Measurements from ENCODE around the gene WNT7A.

WNT7A gene

GRCh38 chr3:13846716-13847570 is 32.9 kb downstream of the WNT7A start:
- DNase-seq (ENCODE audit: low spot score) = no peak
- FAIRE-seq = no peak

DNA sequence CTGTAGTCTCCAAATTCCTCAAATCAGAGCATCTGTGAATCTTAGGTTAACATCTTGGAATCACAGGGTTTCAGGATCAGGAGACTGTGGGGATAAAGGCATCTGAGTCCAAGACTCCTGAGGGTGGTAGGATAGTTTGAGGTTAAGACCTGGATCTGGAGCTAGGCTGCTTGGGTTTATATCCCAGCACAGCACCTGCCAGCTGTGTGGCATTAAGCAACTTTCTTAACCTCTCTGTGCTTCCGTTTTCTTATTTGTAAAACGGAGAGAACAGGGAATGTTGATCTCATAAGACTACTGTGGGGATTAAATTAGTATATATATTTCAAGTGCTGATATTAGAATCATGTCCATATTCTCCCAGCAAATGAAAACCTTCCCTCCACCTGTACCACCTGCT is 33.6 kb downstream of the WNT7A start:
- no peak for FAIRE-seq
- no peak for DNase-seq (ENCODE audit: low spot score)

- FAIRE-seq = no peak
- DNase-seq (ENCODE audit: low spot score) = no peak
Measured at GRCh38 chr3:13845806-13846205, 34.1 kb downstream of the WNT7A start.

DNA sequence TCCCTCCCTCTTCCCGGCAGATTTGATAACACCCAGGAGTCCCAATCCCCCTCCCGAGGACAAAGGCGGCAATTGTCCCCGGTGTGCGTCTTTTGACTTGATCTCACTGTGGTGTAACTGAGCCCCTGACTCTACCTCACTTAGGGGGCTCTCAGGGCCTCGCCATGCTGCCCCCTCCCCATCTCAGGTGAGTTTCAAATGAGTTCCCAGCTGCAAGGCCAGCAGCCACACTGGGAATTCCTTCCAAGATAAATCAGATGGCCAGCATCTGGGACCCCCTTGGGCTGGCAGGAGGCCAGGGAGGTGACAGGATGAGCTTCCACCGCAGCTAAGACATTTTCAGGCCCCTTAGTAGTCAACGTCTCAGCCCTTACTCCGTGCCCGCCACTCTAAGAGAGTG is 35.0 kb downstream of the WNT7A start:
- no peak for DNase-seq (ENCODE audit: low spot score)
- no peak for FAIRE-seq

DNA sequence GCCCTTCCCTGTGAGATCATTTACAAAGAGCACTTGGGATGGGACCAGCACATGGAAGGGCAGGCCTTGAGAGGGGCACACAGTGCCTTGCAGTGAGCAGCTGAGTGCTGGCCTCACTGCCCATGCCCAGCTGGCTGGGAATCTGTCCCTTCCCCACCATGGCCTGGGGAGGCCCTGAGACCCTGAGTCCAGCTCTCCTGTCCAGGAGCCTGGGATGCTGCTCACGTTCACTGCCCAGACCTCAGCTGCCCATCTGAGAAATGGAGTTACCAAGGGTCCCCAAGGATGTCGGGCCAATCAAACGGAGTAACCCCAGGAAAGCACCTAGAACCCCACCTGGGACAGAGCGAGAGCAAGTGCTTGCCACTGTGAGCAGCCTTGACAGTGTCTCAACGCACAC is 35.6 kb downstream of the WNT7A start:
- no peak for DNase-seq (ENCODE audit: low spot score)
- FAIRE-seq = no peak

DNA sequence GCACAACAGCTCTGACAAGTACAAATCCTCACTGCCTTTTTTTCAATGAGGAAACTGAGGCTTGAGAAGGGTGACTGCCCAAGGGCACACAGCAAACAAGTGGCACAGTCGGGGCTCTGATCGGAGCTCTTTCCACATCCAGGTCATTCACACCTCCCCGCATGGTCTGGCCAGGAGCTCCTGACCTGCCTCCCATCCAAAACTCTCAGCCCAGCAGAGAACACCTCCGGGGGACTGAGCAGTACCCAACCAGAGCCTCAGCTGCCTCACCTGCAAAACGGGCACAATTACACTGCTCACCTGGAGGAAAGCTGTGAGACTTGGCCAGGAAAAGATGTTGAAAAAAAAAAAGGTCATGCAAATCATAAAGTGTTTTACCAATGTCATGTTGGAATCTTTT is 36.5 kb downstream of the WNT7A start:
- DNase-seq (ENCODE audit: low spot score) (no peak), FAIRE-seq (no peak)

- DNase-seq (ENCODE audit: low spot score) (no peak), FAIRE-seq (no peak)
Measured at GRCh38 chr3:13842226-13842625, 37.6 kb downstream of the WNT7A start.

GRCh38 chr3:13841826-13842225 is 38.0 kb downstream of the WNT7A start:
- FAIRE-seq = no peak
- DNase-seq (ENCODE audit: low spot score) = no peak

GRCh38 chr3:13841141-13841540 is 38.7 kb downstream of the WNT7A start:
- FAIRE-seq (no peak), DNase-seq (ENCODE audit: low spot score) (no peak)

DNA sequence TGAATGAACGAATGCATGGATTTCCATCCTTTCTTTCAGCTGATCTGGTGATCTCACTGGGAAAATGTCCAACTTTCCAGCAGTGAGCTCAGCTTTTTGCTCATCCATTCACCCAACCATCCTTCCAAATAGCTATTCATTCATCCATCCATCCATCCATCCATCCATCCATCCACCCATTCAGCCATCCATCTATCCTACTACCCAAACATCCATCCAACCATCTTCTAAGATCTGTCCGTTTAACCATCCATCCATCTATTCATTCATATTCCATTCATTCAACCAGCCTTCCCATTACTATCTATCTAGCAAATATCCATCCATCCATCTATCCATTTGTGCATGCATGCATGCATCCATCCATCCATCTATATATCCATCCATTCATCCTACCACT is 39.4 kb downstream of the WNT7A start:
- peak; percentile 79 for FAIRE-seq
- no peak for DNase-seq (ENCODE audit: low spot score)

- DNase-seq (ENCODE audit: low spot score) (no peak), FAIRE-seq (no peak)
Measured at GRCh38 chr3:13839726-13840340, 40.0 kb downstream of the WNT7A start.

DNA sequence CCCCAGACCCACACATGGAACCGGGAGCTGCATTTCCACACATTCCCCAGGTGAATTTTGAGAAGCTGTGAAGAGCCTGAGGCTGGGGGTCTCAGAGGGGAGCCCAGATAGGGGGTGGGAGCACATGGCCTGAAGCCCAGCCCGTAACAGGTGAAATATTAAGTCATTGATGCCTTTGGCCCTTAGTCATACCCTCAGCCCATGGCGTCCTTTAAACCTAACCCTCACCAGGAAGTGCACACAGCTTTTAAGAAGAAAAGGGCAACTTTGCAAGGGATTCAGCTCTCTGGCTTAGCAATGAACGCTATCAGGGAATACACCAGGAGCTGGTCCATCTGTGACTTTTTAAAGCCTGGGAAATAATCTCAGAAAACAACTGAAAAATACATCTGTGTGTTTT is 40.6 kb downstream of the WNT7A start:
- DNase-seq (ENCODE audit: low spot score) (no peak), FAIRE-seq (no peak)

DNA sequence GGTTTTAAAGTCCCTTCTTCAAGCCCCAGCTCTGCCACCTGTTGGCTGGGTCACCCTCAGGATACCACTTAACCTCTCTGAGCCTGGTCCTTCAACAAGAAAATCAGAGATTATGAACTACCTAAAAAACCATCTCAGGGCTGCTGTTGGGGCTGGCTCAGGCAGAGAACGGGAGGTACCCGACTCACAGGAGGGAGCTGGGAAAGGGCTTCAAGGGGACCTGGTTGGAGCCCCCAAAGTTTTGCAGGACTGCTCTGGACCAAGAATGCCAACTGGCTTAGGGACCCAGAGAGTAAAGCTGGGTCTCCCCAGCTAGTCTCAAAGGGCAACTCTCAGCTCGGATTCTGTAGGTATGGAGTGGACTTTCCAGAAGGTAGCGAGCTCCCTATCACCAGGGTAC is 41.5 kb downstream of the WNT7A start:
- no peak for FAIRE-seq
- DNase-seq (ENCODE audit: low spot score) = no peak

DNA sequence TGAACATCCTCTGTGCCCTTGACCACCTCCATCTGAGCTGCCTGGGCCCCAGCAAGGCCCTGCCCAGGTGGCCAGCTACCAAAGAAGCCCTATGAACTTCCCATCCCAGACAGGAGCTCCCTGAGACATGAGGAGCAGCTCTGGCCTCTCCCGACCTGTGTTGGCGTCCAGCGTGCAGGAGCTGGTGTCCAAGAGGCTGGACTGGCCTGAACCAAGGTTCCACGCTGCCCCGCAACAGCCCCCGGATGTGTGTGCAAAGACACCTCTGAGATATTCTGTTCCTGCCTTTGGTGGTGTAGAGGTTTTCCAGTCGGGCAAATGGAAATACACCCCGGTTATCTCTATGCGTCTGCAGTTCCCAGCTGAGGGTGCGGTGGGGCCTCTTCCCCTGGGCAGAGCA is 42.1 kb downstream of the WNT7A start:
- FAIRE-seq = no peak
- DNase-seq (ENCODE audit: low spot score) = no peak

- DNase-seq (ENCODE audit: low spot score) (no peak), FAIRE-seq (no peak)
Measured at GRCh38 chr3:13836658-13837587, 42.9 kb downstream of the WNT7A start.

DNA sequence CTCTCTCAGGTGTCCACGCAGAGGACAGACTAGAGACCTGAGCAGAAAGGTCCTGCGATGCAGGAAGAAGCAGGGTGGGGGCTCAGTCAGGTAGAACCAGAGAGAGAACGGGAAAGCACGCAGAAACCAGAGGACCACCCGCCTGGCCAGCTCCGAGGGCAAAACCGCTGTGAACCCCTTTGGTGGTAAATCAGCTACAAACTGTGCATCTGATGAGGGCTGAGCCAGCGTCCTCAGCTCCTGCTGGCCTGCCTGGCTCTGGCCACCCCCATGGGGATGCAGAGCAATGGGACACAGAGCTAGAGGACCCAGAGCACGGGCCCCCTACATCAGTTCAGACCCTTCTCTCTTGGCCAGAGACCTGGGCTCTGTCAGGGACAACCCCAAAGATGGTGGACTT is 44.6 kb downstream of the WNT7A start:
- DNase-seq (ENCODE audit: low spot score) (no peak), FAIRE-seq (no peak)

- DNase-seq (ENCODE audit: low spot score) (no peak), FAIRE-seq (no peak)
Measured at GRCh38 chr3:13834258-13835035, 45.4 kb downstream of the WNT7A start.

DNA sequence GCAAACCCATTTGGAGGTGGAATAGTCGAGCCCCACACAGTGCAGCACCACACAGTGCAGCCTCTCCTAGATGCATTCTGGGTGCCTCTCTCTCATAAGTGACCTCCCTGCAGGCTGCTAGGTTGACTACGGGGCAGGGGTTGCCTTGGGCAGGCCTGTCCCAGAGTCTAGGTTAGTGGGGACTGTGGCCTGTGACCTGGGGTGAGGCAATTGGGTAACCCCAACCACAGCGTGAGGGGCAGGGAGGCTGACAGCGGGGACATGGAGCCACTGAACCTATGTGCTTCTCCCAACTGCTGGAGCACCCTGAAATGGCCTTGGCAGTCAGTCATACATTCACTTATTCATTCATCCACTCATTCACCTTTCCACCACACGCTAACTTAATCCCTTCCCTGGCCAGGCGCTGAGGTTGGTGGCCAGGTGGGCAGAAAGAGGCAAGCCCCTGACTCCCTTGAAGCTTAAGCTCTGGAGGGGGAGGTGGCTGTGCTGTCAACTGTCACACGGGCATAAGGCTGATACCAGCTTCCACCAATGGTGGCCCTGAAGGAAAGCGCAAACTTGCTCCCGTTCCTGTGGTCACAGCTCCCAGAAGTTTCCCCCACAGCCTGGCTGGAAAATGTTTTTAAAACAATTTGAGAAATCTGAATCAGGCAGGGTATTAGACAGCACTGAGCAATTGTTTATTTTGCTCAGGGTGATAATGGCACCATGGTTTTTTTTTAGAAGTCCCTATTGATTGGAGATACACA is 46.2 kb downstream of the WNT7A start:
- FAIRE-seq = no peak
- DNase-seq (ENCODE audit: low spot score) = no peak

- FAIRE-seq (no peak), DNase-seq (ENCODE audit: low spot score) (no peak)
Measured at GRCh38 chr3:13832130-13832529, 47.7 kb downstream of the WNT7A start.

GRCh38 chr3:13831386-13831996 is 48.4 kb downstream of the WNT7A start:
- DNase-seq (ENCODE audit: low spot score) (no peak), FAIRE-seq (no peak)
